ENCODE data around the gene ADAMTS2. TPM values are rescaled to one million over a fixed set of nuclear protein-coding genes. Genes with fewer than 3 reads are reported as not detected.

The ADAMTS2 gene
- total and polyA plus RNA-seq, 2 donors (not counting 3 experiments of a cell fraction or from before 2014, with no cell fraction given) = not detected

GRCh38 chr5:179251276-179251969 lies 93.8 kb downstream of the ADAMTS2 start:
- no peaks in the 10 kb centered on the region for H3K4me1 ChIP-seq (ENCODE audit: control insufficient read depth, extremely low read depth, insufficient read depth, low read length)
- no TSS peak for BruUV-seq (replicated peaks)
- FAIRE-seq (no peak), DNase-seq (ENCODE audit: low read depth, low spot score) (no peak)
- no peaks in the 10 kb centered on the region for H4K20me1 ChIP-seq (replicated peaks; ENCODE audit: control insufficient read depth, extremely low read depth, insufficient read depth, low read length)
- POLR2A ChIA-PET = no interaction called here
- intact Hi-C loops (cut with micrococcal nuclease) (no loop called here), dilution Hi-C loops (cut with MboI; ENCODE audit: extremely low pct_ligation_motif_present, low sequenced_read_pairs) (no loop called here)
- no peak overlapping the region for H3K27ac ChIP-seq (ENCODE audit: insufficient read depth, low read depth, low read length)
- no peak overlapping the region for H3K4me3 ChIP-seq (replicated peaks in 1 of 3; ENCODE audit: insufficient read depth in 1 of 3, low read depth in 1 of 3, low read length in 3 of 3)
- no peak for TF ChIP-seq CTCF (IDR thresholded peaks at IDR 0.05; ENCODE audit: extremely low read depth in 1 of 2, insufficient read depth in 1 of 2, low read depth in 1 of 2, low read length in 2 of 2)
- no peak for TF ChIP-seq MAX (IDR thresholded peaks at IDR 0.05; ENCODE audit: insufficient read depth, insufficient read length)
- no peak for TF ChIP-seq EZH2 (IDR thresholded peaks at IDR 0.05; ENCODE audit: borderline replicate concordance, low read depth, low read length, severe bottlenecking)
- TF ChIP-seq POLR2AphosphoS5 (IDR thresholded peaks at IDR 0.05; ENCODE audit: insufficient read depth, low read depth, low read length) = no peak
- TF ChIP-seq FOS (IDR thresholded peaks at IDR 0.05; ENCODE audit: borderline replicate concordance, insufficient read depth, low read length) = no peak
- TF ChIP-seq JUN (IDR thresholded peaks at IDR 0.05; ENCODE audit: borderline replicate concordance, insufficient read depth, insufficient read length, low read depth) = no peak
- TF ChIP-seq MYC (IDR thresholded peaks at IDR 0.05; ENCODE audit: low read depth, low read length) = no peak
- no peak for TF ChIP-seq POLR2A (IDR thresholded peaks at IDR 0.05; ENCODE audit: low read depth, low read length)
- no peak for TF ChIP-seq GATA2 (IDR thresholded peaks at IDR 0.05; ENCODE audit: insufficient read depth, insufficient read length, low read depth, low read length)
- H3K9me1 ChIP-seq (replicated peaks; ENCODE audit: control insufficient read depth, extremely low read depth, insufficient read depth, low read length) = no peaks in the 10 kb centered on the region
- H3K9me3 ChIP-seq (replicated peaks; ENCODE audit: control insufficient read depth, insufficient read depth, low read length) = peaks cover 6% of the 10 kb centered on the region
- H3K4me2 ChIP-seq (ENCODE audit: insufficient read depth, low read length) = no peak overlapping the region
- no peaks in the 10 kb centered on the region for H3K79me2 ChIP-seq (ENCODE audit: control insufficient read depth, insufficient read depth, low read length)
- CTCF ChIA-PET = no interaction called here
- no peak overlapping the region for H3K9ac ChIP-seq (replicated peaks; ENCODE audit: extremely low read depth, insufficient read depth, low read length)
- H2AFZ ChIP-seq (ENCODE audit: low read depth, low read length) = no peak overlapping the region
- H3K36me3 ChIP-seq (ENCODE audit: control insufficient read depth in 2 of 2, extremely low read depth in 1 of 2, insufficient read depth in 2 of 2, low read length in 2 of 2) = no peaks in the 10 kb centered on the region
- H3K27me3 ChIP-seq (ENCODE audit: control insufficient read depth in 2 of 2, insufficient read depth in 2 of 2, low read length in 2 of 2) = no peaks in the 10 kb centered on the region
